ENCODE measurements around the gene PIAS4. TPM values are rescaled to one million over a fixed set of nuclear protein-coding genes. Genes with fewer than 3 reads are reported as not detected.
A peak's percentile ranks its signal among the peaks of the same experiment; 100 is the strongest.

PIAS4 gene
- total RNA-seq, 1 donor from 2014 or later = 31.9 TPM

- no peak for DNase-seq (ENCODE audit: low spot score)
Observed at GRCh38 chr19:3976495-3977241, 30.9 kb upstream of the PIAS4 start.

GRCh38 chr19:3977242-3978143 is 30.0 kb upstream of the PIAS4 start:
- DNase-seq (ENCODE audit: low spot score) = no peak

DNA sequence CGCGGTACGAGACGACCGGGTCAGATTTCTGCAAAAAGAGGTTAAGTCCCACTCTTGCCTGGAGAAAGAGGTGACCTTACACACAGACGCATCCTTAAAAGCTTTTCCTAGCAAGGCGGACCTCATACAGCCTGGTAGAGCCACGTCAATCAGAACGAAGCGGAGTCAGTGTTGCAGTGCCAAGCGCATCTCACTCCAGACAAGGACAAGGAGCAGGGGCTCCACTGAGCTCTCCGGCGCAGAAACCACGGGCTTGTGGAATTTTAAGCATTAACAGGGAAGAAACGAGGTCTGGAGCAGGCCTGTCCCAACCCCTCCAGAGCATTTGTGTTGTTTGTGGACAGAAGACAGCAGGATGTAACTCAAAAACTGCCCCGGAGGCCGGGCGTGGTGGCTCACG is 29.4 kb upstream of the PIAS4 start:
- DNase-seq (ENCODE audit: low spot score) = no peak

DNA sequence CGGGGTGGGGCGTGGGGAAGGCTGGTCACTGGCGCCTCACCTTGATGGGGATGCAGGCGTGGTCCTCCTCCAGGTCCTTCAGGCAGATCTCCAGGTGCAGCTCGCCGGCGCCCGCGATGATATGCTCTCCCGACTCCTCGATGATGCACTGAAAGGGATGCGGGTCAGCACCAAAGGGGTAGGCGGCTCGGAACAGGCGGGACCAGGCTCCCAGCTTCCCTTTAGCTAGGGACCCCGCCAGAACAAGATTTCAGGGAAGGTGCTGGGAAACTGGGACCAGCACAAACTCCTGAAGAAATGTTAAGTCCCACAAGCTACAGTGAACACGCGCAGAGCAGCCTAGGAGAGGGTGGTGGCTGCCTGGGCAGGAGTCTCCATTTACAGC is 28.3 kb upstream of the PIAS4 start:
- no peak for DNase-seq (ENCODE audit: low spot score)

DNA sequence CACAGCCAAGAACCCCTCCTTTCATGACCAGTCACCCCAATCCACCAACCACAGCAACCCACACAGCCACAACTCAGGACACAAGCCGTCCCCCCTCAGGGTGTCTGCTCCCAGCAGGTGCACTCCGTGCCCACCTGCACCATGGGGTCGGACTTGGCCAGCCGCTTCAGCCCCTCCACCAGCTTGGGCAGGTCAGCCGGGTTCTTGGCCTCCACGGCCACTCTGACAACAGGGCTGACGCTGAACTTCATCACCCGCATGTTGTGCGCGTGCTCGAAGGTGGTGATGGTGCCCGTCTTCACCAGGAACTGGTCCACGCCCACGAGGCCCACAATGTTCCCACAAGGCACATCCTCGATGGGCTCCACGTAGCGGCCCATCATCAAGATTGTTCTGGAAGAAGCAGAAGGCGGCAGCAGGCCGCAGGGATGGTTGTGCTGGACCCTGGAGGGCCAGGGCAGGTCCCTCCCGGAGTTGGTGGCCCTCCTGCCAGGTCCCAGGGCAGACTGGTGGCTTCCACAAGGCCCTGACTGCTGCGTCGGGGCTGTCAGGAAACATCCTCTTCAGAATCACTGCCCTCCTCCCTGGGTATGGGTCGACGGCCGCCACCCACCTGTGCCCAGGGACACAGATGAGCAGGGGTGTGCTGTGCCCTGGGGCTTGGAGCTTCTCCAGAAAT is 27.7 kb upstream of the PIAS4 start:
- no peak for DNase-seq (ENCODE audit: low spot score)

DNA sequence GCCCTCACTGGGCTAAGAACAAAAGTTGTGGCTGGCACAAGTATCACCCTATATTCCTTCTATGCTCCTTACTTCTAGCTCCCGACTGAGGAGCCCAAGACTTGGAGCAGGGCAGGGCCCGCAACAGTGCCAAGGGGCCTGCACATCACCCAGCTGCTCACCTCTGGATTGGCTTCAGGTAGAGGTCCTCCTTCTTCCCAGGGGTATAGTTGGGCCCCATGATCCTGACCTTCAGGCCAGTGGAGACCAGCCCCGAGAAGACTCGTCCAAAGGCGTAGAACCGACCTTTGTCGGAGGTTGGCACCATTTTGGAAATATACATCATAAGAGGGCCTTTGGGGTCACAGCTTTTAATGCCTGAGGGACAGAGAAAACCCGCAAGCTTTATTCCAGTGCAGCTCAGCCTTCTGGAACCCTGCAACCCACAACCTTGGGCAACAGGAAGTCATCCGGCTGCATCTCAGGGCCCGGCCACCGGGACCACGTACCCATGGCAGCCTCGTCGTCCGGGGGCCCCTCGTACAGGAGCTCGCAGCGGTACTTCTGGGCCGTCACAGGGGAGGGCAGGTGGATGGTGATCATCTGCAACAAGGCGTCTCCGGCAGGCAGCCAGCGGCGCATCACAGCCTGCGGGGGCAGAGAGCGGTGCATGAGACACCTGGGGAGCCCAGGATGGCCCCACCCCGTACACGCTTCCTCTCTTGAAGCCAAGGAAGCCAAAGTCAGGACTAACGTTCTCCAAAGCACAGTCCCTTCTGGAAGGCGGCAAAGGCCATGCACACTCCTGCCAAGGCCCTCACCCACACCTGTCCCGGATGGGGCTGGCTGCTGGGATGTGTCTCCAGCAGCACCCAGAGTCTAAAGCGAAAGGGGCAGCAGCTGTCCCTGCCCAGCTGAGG is 26.9 kb upstream of the PIAS4 start:
- DNase-seq (ENCODE audit: low spot score) = no peak

DNA sequence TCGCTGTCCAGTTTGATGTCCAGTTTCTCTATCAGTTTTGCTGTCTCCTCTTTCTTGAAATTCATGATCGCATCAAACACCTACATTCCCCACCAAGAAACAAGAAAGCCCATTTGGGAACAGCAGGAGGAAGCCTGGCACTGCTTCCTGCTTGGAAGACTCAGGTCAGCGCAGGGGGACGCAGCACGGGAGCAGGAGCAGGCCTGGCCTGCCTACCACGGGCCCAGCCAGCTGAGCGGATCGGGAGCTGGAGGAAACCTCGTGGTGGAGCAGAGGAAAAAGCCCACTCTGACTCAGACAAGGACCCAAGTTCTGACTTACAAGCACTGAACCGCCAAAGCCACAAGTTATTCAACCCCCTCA is 26.2 kb upstream of the PIAS4 start:
- DNase-seq (ENCODE audit: low spot score) = no peak

DNA sequence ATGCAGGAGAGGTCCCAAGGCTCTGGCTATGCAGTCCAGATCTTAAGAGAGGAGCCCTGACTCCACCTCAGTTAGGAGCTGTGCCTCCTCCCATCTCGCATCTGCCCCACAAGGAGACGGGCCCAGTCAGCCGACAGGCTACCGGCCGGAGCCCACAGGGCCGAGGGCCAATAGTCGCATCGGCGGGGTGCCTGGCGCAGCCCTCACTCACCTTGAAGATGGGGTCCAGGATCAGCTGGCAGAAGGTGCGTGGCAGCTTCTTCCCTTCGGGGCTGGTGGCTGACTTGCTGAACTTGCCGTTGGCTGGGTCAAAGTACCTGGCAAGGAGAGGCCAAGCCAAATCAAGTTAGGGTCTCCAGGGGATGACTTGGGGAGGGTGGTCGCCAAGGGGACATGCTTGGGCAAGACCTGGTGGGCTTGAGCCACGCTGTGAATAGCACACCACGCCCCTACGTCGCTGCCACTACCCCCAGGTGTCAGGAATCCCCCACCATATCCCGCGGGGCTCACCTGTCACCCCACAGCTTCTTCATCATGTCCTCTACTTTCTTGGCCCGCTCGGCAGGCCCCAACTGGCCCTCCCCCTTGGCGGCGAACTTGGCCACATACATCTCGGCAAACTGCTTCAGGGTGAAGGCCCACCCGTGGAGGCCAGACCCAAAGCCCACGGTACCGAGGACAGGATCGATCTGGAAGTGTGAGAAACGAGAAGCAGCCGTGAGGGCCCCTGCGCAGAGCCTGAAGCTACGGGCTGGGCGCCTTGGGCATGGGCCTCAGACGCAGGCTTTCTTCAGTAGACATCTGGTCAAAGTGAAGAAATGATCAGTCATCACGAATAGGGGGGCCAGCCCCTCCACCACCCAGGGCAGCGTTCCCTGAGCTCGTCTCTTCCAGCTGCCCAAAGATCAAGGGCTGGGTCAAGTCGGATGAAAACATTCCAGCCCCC is 25.5 kb upstream of the PIAS4 start:
- no peak for DNase-seq (ENCODE audit: low spot score)

GRCh38 chr19:3982701-3983541 is 24.6 kb upstream of the PIAS4 start:
- DNase-seq (ENCODE audit: low spot score) = no peak

- no peak for DNase-seq (ENCODE audit: low spot score)
Observed at GRCh38 chr19:3983542-3983914, 24.0 kb upstream of the PIAS4 start.

DNA sequence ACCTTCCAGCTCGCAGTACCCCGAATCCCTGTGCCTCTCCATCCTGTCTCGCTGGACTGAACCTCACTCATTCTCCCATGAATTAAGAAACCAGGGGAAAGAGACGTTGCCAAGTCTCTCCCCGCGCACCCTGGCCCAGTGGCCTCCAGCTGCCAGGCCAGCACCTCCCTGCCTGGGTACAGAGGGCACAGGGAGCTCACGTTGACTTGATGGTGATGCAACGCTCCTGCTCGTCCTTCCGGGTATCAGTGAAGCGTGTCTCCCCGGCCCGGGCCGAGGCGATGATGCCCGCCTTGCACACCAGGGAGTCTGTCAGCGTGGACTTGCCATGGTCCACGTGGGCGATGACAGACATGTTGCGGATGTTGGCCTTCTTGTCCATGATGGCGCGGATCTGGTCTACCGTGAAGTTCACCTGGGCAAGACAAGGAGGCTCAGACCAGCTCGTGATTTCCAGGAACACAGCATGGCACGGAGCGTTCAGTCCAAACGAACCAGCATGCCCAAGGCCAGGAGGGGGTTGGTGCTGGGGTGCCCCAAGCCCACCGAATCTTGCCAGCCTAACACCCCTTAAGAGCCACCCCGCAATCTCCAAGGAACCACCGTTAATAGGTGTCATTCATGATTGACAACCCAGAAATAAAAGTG is 23.5 kb upstream of the PIAS4 start:
- no peak for DNase-seq (ENCODE audit: low spot score)

DNA sequence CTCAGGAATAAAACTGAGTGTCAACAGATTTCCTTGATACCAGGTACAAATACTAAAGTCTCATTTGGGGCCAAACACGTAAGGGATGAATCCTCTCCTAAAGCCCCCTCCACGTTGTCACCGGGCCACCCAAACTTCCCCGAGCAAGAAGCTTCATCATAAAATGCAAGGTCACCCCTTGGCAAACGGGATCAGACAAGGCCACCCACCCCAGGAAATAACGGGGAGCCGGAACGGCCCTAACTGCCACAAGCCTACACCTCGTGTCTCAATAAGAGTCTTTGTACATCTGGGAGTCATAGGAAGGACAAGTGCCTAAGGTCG is 23.0 kb upstream of the PIAS4 start:
- no peak for DNase-seq (ENCODE audit: low spot score)

DNA sequence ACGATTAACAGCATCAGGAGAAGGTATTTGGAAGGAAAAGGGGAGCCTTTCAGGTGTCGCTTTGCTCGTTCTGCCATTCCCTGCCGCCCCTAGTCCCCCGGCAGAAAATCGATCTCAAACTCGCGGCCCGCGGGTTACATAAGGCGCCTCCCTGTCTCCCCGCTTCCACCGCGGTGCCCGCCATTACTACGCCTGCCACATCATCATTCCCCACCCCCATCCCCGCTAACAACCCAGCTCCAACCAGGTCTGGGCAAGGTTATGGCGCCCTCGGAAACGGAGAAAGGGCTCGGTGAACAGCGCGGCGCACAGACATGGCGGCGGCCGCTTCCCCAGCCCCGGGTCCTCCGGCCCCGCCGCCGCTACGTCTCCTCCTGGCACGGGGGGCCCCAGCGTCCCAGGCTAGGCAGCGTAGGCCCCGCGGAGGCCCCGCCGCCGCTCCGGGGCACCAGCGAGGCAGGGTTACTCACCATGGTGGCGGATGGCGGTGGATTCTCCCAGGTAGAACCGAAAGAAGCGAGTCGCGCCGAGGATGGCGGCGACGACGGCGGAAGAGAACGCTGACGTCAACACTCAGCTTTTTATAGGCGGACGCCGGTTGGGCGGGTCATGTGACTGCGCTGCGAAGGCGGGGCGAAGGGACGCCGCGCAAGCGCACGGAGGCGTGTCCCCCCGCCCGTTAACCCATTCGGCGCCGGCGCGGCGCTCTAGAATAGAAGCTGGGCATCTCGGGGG is 22.5 kb upstream of the PIAS4 start, which contains the start of gene EEF2:
Gene EEF2, minus strand, starts transcription at position 556 of the 735 bp plus-strand sequence. Its CDS starts 83 bp downstream, at position 473.
- peak; percentile 92 for DNase-seq (ENCODE audit: low spot score)

DNA sequence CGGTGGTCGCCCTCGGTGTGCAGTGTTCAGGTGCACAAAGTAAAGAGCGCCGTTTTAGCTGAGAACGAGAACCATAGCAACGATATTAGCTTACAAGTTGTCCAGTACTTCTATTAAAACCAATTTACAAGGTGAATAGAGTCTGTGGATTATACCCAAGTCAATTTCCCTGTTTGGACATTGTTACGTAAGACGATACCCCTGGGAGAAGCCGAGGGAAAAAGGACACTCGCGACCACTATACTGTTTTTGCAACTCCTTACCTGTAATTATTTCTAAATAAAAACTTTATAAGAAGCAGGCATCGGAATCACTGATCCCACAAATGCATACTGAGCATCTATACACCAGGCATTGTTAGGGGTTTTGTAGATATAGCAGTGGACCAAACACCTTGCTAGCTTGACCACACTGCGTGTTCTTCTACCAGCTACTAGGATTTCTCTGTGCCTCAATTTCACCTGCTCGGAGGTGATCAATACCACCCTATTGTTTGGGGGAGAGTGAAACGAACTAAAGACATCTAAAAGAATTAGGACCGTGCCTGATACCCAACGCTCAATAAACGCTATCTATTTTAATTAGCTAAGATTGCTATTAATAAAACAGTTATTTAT is 21.8 kb upstream of the PIAS4 start:
- DNase-seq (ENCODE audit: low spot score) = no peak

GRCh38 chr19:3986260-3987041 is 21.1 kb upstream of the PIAS4 start:
- DNase-seq (ENCODE audit: low spot score) = peak; percentile 55

GRCh38 chr19:3987619-3988371 is 19.7 kb upstream of the PIAS4 start:
- DNase-seq (ENCODE audit: low spot score) = peak; percentile 90

Data from mucosa of gallbladder (tissue), 1 donor.